Dendritic cell treated with granulocyte-macrophage colony-stimulating factor and Interleukin-4, amounts not matched to agents 40 ng/mL and 50 ng/mL, for 4 days (primary cell): Measurements from ENCODE around the gene KCNA3.
"Not testable (repeated sequence)": the region's sequence is repeated elsewhere in the genome, so short reads cannot be mapped to it uniquely, and the experiment has no call there.

ENCODE experiments used
- H3K27ac Mint-ChIP-seq: one replicate; pipeline ENCODE4 v1.8.0; 2022; ENCODE audit warnings: mild to moderate bottlenecking, mixed read lengths
- H3K27me3 Mint-ChIP-seq: one replicate; pipeline ENCODE4 v1.8.0; 2022; ENCODE audit warnings: mild to moderate bottlenecking, mixed read lengths
- H3K36me3 Mint-ChIP-seq: one replicate; pipeline ENCODE4 v1.8.0; 2022; ENCODE audit warnings: low read depth, mixed read lengths
- H3K4me1 Mint-ChIP-seq: one replicate; pipeline ENCODE4 v1.8.0; 2022; ENCODE audit warnings: low read depth, mixed read lengths
- H3K4me3 Mint-ChIP-seq: one replicate; pipeline ENCODE4 v1.8.0; 2022; ENCODE audit warnings: mild to moderate bottlenecking, moderate library complexity, mixed read lengths
- H3K9me3 Mint-ChIP-seq: one replicate; pipeline ENCODE4 v1.8.0; 2022; ENCODE audit warnings: mixed read lengths
- intact Hi-C: fragments of 100-400 bp; cut with micrococcal nuclease; formaldehyde crosslinking; loops from one replicate; pipeline ENCODE4 v1.15.0; 2022

The KCNA3 gene

DNA sequence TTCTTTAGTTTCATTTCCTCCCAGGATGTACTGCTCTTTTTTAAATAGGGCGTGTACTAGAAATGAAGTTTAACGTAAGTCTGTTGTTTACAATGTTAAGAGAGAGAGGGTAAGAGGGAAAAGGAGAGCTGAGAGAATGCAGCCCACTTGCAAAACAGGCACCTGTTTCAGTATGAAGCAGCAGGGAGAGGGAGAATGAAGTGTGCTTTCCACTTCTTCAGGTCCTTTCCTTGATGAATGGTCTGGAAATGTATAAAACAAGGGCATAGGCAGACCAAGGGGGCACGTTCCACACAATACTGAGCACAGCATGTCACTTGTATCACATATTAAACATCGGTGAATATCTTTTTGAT, 2.0 kb downstream of the KCNA3 start:
- Mint-ChIP-seq H3K36me3 (no peaks in the 10 kb centered on the region), H3K27ac (peak overlapping the region; percentile 50), H3K9me3 (no peaks in the 10 kb centered on the region), H3K4me3 (peak overlapping the region; percentile 75), H3K4me1 (peaks cover 40% of the 10 kb centered on the region), H3K27me3 (peaks cover 22% of the 10 kb centered on the region)
- intact Hi-C loops = loop anchor here (2.0 kb wide), 1 partner anchor 38 kb away; no protein-coding TSS in a partner anchor

DNA sequence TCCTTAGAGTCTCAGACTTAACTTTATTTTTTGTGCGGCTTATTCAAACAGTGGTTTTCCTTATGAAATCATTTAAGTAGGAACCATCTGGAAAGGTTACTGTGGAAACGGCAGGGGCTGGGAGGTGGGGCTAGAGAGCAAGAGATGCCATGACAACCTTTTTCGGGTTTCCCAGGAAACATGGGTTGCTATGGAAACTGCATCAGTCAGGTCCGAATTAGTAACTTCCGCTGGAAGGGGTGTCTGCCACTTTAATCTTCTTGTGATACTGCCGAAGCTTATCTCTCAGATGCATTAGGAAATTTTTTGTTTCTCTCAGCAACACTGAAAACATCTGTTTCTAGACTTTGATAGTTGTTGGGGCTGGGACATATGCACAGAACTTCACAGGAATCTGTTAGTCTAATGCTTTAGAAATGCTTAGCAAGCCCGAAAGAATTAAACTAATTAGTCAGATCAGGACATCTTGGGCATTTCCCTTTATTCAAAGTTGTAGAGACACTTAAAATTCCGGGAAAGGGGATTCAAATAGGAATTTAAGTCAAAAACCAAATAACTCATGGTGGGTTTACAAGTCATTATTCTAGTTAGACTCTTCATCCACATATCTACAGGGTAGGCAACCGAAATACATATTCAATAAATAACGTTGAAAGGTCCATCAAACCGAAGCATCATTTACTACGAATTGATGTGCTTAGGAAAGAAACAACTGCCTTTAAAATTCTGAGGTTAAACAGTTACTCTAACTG, 2.6 kb downstream of the KCNA3 start:
- Mint-ChIP-seq H3K27ac (peak overlapping the region; percentile 50), H3K27me3 (peaks cover 22% of the 10 kb centered on the region), H3K4me3 (peak overlapping the region; percentile 75), H3K4me1 (peaks cover 40% of the 10 kb centered on the region), H3K36me3 (no peaks in the 10 kb centered on the region), H3K9me3 (no peaks in the 10 kb centered on the region)
- intact Hi-C loops = loop anchor here (2.0 kb wide), 1 partner anchor 37 kb away; no protein-coding TSS in a partner anchor

DNA sequence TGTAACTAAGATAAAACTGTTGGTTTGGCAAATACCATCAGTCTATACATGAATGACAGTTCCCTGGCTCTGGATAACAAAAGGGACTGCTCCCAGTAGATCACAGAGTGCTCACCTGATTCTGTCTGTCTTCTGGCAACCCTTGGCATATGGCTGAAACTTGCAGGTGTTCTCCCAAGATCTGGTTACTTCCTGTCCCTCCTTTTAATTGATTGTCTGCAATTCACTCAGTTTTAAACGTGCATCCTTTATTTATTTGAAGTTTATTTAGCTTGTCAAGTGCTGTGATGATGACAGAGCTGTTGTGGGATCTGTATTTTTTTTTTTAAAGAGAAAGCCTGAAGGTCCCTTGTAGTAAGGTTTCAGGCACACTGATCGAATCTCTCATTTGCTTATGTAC, 3.4 kb downstream of the KCNA3 start:
- Mint-ChIP-seq H3K36me3 (no peaks in the 10 kb centered on the region), H3K27me3 (peaks cover 20% of the 10 kb centered on the region), H3K4me1 (peaks cover 39% of the 10 kb centered on the region), H3K4me3 (no peak overlapping the region), H3K27ac (no peak overlapping the region), H3K9me3 (no peaks in the 10 kb centered on the region)
- intact Hi-C loops = no loop called here

DNA sequence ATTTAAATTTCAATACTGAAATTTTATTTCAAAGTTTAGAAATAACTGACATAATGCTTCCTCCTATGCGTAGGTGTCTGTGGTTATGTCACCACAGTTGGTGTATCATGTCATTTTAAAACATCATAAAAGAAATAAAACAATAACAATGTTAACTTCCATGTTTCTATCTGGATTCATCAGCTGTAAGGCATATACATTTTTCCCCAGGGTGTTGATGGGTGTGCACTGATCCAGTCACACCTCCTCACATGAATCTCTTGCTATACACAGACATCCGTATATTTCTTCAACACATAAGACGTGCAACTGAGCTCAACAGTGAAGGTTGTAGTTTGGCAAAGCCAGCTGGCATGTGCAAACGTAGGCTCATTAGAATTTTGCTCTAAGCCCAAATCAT, 6.2 kb downstream of the KCNA3 start:
- Mint-ChIP-seq H3K27ac (no peak overlapping the region), H3K4me3 (no peak overlapping the region), H3K27me3 (peaks cover 5% of the 10 kb centered on the region), H3K36me3 (no peaks in the 10 kb centered on the region), H3K9me3 (no peaks in the 10 kb centered on the region), H3K4me1 (peaks cover 18% of the 10 kb centered on the region)
- intact Hi-C loops = no loop called here

DNA sequence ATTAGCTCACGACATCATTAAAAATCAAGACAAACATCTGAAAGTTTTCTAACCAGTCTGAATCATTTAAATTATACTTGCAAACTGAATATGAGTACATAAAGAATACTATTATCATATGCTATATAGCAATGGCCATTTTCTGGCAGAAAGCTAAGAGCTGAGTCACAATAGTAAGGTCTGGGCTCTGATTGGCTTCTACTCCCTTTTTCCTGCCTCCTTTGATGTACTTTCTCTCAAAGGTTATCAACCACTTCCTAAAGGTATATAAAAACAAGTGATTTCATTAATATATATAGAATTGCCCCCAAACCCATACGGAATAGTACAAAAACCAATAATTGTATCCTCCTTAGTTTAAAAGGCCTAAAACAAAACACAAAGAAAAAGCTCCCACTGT, 7.0 kb downstream of the KCNA3 start:
- no peaks in the 10 kb centered on the region for H3K36me3 Mint-ChIP-seq
- H3K4me1 Mint-ChIP-seq = peaks cover 10% of the 10 kb centered on the region
- no peaks in the 10 kb centered on the region for H3K9me3 Mint-ChIP-seq
- H3K27ac Mint-ChIP-seq = no peak overlapping the region
- intact Hi-C loops = no loop called here
- H3K27me3 Mint-ChIP-seq = no peaks in the 10 kb centered on the region
- no peak overlapping the region for H3K4me3 Mint-ChIP-seq

DNA sequence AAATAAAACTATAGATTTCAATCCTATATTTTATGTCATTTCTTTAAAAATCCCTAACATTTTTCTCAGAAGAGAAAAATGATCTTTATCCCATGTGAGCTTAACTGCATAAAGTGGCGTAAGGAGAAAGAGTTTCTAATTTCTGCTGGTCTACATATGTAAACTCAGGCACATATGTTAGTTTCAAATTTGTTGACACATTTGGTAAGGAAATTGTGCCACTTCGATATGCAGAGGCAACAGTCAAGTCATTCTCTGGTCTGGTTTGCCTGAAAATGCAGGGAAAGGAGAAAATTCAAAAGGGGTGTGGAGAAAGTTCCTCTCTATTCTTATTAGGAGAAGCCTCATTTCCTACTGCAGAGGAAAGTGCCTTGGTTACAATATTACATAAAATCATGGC, 11.5 kb downstream of the KCNA3 start:
- intact Hi-C loops = no loop called here
- no peaks in the 10 kb centered on the region for H3K9me3 Mint-ChIP-seq
- no peak overlapping the region for H3K27ac Mint-ChIP-seq
- no peaks in the 10 kb centered on the region for H3K36me3 Mint-ChIP-seq
- no peaks in the 10 kb centered on the region for H3K27me3 Mint-ChIP-seq
- no peak overlapping the region for H3K4me3 Mint-ChIP-seq
- H3K4me1 Mint-ChIP-seq = no peaks in the 10 kb centered on the region

DNA sequence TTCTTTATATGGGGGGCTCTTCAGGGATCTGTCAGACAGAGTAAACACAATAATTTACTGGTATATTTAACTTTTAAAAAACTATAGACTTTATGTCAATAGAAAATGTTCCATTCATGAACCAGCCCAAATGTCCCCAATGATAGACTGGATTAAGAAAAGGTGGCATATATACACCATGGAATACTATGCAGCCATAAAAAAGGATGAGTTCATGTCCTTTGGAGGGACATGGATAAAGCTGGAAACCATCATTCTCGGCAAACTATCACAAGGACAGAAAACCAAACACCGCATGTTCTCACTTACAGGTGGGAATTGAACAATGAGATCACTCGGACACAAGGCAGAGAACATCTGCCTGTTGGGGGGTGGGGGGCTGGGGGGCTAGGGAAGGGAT, 15.2 kb downstream of the KCNA3 start:
- intact Hi-C loops, H3K27ac Mint-ChIP-seq, H3K36me3 Mint-ChIP-seq, H3K4me3 Mint-ChIP-seq, H3K4me1 Mint-ChIP-seq, H3K27me3 Mint-ChIP-seq, H3K9me3 Mint-ChIP-seq: not testable (repeated sequence)

DNA sequence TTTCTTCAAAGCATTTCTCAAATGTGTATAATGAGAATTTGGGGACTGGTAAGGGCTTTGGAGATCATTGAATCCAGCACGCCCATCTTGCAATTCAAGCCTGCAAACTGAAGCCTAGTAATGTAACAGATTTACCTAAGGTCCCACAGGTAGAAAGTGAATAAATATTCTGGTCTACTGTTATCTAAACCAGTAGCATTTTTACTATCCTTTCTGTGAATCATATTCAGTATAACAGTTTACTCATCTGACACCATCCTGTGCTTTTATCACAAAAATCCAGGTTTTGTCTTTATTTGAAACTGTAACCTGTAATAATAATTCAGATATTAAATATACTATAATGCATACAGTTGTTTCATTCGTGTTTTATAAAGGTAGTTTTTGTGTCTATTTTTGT, 17.4 kb downstream of the KCNA3 start:
- peaks cover 6% of the 10 kb centered on the region for H3K4me1 Mint-ChIP-seq
- H3K9me3 Mint-ChIP-seq = no peaks in the 10 kb centered on the region
- intact Hi-C loops = no loop called here
- no peaks in the 10 kb centered on the region for H3K27me3 Mint-ChIP-seq
- no peak overlapping the region for H3K27ac Mint-ChIP-seq
- no peak overlapping the region for H3K4me3 Mint-ChIP-seq
- no peaks in the 10 kb centered on the region for H3K36me3 Mint-ChIP-seq

DNA sequence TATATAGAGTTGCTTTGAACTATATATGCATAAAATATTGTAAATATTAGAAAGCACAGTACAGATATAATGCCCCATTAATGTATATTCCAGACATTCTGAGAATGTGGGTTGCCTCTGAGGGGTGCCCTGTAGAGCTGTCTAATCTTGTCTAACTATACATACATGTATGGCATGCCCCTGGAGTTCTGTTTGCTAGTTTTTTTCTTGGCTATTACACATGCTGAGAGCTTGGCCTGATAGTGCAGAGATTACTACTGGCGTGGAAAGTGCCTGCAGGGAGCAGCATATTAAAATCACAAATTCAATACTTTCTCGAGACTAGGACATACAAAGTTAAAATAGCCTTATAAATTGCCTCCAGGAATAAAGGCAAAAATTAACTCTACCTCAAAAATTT, 24.1 kb downstream of the KCNA3 start:
- intact Hi-C loops = no loop called here
- Mint-ChIP-seq H3K4me1 (peaks cover 10% of the 10 kb centered on the region), H3K27me3 (no peaks in the 10 kb centered on the region), H3K27ac (no peak overlapping the region), H3K4me3 (no peak overlapping the region), H3K9me3 (no peaks in the 10 kb centered on the region), H3K36me3 (no peaks in the 10 kb centered on the region)

DNA sequence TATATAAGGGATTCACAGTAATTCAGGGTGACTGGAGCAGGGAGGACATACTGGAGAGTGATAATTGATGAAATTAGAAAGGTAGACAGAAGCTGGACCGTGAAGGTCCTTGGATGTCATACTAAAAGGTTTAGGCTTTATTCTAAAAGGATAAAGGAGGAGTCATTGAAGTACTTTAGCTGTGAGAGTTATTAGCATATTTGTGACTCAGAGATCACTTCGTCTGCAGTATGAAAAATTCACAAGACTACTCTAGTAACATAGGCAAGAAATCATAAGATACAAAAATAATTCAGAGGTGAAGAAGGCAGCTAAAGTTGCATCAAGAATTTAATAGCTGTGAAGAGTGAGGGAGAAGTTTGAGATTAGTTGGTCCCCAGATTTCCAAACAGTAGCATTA, 26.3 kb downstream of the KCNA3 start:
- intact Hi-C loops = no loop called here
- Mint-ChIP-seq H3K4me1 (peaks cover 17% of the 10 kb centered on the region), H3K27ac (no peak overlapping the region), H3K27me3 (no peaks in the 10 kb centered on the region), H3K4me3 (no peak overlapping the region), H3K9me3 (no peaks in the 10 kb centered on the region), H3K36me3 (no peaks in the 10 kb centered on the region)

DNA sequence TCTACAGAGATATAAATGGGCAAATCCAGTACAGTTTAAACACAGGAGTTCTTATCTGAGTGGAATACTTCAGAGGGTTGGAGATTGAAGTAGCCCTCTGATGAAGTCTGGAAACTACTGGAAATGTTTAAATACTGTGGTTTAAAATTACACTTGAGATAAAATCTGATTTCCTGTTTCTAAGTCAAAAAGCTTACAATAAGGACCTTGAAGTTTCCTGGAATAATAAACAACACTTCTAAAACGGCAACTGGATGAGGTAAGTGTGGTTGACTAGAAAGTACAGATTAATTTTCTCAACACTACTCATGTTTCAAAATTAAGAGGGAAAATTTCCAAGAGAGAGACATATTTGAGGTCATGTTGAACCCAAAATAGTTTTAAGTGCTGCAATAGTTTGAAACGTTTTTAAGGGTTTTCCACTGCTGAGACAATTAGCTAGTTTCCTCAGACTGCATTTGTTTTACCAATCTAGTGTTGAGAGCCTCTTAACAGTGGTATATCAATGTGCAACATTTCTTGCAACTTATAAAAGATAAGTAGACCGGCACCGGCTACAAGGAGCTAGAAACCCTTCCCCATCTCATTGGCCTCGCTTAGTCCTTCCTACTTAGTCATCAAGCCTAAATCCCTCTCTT, 27.4 kb downstream of the KCNA3 start:
- Mint-ChIP-seq H3K9me3 (no peaks in the 10 kb centered on the region), H3K27me3 (no peaks in the 10 kb centered on the region), H3K4me3 (no peak overlapping the region), H3K36me3 (peaks cover 6% of the 10 kb centered on the region), H3K27ac (no peak overlapping the region), H3K4me1 (peaks cover 21% of the 10 kb centered on the region)
- intact Hi-C loops = no loop called here

DNA sequence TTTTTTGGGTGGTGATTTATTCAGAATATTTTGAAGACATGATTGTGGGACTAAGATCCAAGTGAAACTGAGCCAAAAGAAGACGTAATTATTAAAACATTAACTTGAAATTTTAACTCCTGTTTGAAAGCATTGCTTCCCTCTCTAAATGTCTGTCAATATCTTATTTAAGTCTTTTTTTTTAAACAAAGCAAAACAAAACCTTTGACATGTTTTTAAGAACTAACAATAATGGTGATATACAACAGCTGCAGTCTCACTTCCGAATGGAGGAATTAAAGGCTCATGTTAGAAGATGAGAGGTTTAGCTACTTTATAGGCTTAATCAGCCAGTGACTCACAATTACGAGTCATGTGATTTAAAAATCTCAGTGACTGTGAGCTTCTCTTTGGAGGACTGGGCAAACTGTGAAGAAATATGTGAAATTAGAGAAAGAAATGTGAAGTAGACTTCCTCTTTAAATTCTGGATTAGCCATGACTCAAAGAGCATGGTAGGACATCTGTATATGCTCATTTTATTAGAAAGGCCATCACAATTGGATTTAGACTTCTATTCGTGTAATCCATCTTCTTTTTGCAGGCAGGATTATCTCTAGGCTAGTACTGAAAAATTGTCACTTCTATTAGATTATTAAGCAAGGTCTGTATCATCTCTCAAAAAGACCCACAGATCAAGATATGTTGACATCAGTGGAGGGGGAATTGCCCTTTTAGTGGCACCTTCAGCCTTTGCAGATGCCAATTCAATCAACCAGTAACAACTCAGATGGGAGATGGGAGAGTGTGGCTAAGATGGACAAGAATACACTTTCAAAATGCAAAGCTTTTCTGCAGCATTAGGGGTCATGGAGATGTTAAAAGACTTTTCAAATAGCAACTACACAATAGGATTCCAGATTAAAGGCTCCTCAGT, 28.7 kb downstream of the KCNA3 start:
- Mint-ChIP-seq H3K4me1 (peaks cover 28% of the 10 kb centered on the region), H3K27ac (no peak overlapping the region), H3K9me3 (no peaks in the 10 kb centered on the region), H3K4me3 (no peak overlapping the region), H3K36me3 (peaks cover 6% of the 10 kb centered on the region), H3K27me3 (no peaks in the 10 kb centered on the region)
- intact Hi-C loops = no loop called here

DNA sequence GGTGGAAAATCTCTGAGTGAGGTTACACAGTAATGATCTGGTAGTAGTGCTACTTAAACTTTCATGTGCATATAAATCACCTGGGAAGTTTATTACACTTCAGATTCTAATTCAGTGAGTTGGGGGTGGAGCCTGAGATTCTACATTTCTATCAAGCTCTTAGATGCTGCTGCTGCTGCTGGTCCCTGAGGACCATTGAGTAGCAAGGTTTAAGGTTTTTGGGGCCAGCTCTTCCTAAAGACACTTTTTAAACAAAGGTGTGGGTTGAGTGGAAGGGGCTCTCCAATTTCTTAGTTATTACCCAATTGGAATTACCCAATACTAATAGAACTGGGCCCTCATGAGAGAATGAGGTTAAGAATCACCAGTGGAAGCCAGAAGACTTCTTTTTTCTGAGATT, 29.5 kb downstream of the KCNA3 start:
- no peaks in the 10 kb centered on the region for H3K9me3 Mint-ChIP-seq
- H3K4me3 Mint-ChIP-seq = no peak overlapping the region
- no peaks in the 10 kb centered on the region for H3K27me3 Mint-ChIP-seq
- H3K27ac Mint-ChIP-seq = no peak overlapping the region
- H3K36me3 Mint-ChIP-seq = peaks cover 6% of the 10 kb centered on the region
- peaks cover 34% of the 10 kb centered on the region for H3K4me1 Mint-ChIP-seq
- intact Hi-C loops = no loop called here

DNA sequence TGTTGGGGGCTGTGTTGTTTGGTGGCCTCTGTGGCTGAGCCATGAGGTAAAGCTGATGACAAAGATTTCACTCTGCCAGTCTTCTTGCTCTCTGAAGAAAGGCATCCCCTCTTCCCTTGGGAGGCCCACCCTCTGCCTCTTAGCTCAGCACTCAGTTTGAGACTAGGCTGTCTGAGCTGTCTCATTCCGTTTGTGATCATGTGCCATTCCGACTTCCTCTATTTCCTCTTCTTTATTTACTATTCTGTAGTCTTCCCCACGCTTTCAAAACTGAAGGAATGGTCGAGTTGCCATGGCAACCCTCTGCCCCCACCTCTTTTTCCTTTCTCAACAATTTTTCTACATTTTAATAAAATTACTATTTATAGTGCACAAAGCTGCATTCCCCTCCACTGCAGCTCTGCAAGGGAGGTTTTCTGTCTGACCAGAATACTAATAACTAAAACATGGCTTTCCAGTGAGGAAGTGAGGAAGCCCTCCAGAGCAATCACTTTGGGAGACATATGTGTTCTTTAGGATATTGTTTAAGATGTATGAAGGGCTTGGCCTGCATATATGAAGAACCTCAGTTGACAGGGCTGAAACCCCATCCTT, 30.8 kb downstream of the KCNA3 start:
- H3K27me3 Mint-ChIP-seq = no peaks in the 10 kb centered on the region
- peaks cover 6% of the 10 kb centered on the region for H3K36me3 Mint-ChIP-seq
- H3K4me3 Mint-ChIP-seq = peak overlapping the region; percentile 25
- intact Hi-C loops = loop anchor here (5.0 kb wide), 1 partner anchor 228 kb away; the partner anchor contains the start of gene CD53
- no peaks in the 10 kb centered on the region for H3K9me3 Mint-ChIP-seq
- H3K4me1 Mint-ChIP-seq = peaks cover 46% of the 10 kb centered on the region
- peak overlapping the region; percentile 91 for H3K27ac Mint-ChIP-seq
